WERI-Rb-1 (cell line): ENCODE measurements around the gene SDC3.

Experiments used
- DNase-seq: peaks from one replicate; pipeline ENCODE4 v3.0.0-alpha.2; 2020
- H3K27ac ChIP-seq: fragments of 250-450 bp; sonication (Bioruptor Pico); 2 replicates; pipeline ENCODE4 v1.5.1; 2020; ENCODE audit warnings: mild to moderate bottlenecking, moderate library complexity
- H3K27me3 ChIP-seq: fragments of 250-450 bp; sonication (Bioruptor Pico); 2 replicates; pipeline ENCODE4 v1.5.1; 2021; ENCODE audit warnings: mild to moderate bottlenecking, low read depth, moderate library complexity; ENCODE audit not compliant: insufficient read depth, severe bottlenecking
- H3K36me3 ChIP-seq: fragments of 250-450 bp; sonication (Bioruptor Pico); 2 replicates; pipeline ENCODE4 v1.5.1; 2020; ENCODE audit warnings: mild to moderate bottlenecking, moderate library complexity
- H3K4me3 ChIP-seq: 2 replicates; pipeline ENCODE4 v1.5.1; 2011; ENCODE audit warnings: low read depth, mild to moderate bottlenecking, control low read depth, low read length
- H3K9me3 ChIP-seq: fragments of 250-450 bp; sonication (Bioruptor Pico); 2 replicates; pipeline ENCODE4 v1.5.1; 2021; ENCODE audit warnings: mild to moderate bottlenecking, moderate library complexity; ENCODE audit not compliant: severe bottlenecking
- TF ChIP-seq, protein P1 (sequence below): IDR thresholded peaks from 2 replicates; pipeline ENCODE4 v1.5.1; 2011; ENCODE audit warnings: low read depth, mild to moderate bottlenecking, control low read depth, inconsistent platforms, low read length

The SDC3 gene

GRCh38 chr1:30909365-30910068 lies 959 bp upstream of the SDC3 start:
- Histone ChIP-seq H3K27me3 (no peaks in the 10 kb centered on the region), H3K4me3 (no peak overlapping the region; the same call in 1 of the 2 replicates), H3K9me3 (no peaks in the 10 kb centered on the region), H3K27ac (no peak overlapping the region; the same call in 1 of the 2 replicates), H3K36me3 (no peaks in the 10 kb centered on the region)
- TF ChIP-seq, protein P1, sequence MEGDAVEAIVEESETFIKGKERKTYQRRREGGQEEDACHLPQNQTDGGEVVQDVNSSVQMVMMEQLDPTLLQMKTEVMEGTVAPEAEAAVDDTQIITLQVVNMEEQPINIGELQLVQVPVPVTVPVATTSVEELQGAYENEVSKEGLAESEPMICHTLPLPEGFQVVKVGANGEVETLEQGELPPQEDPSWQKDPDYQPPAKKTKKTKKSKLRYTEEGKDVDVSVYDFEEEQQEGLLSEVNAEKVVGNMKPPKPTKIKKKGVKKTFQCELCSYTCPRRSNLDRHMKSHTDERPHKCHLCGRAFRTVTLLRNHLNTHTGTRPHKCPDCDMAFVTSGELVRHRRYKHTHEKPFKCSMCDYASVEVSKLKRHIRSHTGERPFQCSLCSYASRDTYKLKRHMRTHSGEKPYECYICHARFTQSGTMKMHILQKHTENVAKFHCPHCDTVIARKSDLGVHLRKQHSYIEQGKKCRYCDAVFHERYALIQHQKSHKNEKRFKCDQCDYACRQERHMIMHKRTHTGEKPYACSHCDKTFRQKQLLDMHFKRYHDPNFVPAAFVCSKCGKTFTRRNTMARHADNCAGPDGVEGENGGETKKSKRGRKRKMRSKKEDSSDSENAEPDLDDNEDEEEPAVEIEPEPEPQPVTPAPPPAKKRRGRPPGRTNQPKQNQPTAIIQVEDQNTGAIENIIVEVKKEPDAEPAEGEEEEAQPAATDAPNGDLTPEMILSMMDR, result no peak
- DNase-seq, result peak; percentile 50

DNA sequence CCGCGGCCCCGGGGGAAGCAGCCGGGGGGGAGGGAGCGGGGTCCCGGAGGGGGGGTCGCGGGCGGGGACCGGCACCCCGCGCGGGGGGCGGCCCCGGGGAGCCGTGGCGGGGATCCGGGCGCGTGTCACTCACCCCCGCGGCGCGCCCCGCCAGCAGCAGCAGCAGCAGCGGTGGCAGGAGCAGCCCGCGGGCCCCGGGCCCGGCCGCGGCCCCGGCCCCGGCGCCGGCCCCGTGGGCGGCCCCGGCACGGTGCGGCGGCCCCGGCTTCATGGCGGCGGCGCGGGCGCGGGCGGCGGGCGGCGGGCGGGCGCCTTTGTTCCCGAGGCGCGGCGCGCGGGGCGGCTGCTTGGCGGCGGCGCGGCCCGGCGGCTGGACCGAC lies 252 bp downstream of the SDC3 start:
- Histone ChIP-seq H3K27me3 (no peaks in the 10 kb centered on the region), H3K9me3 (no peaks in the 10 kb centered on the region), H3K4me3 (peak overlapping the region; percentile 37; the same call in 1 of the 2 replicates), H3K27ac (no peak overlapping the region), H3K36me3 (no peaks in the 10 kb centered on the region)
- TF ChIP-seq, protein P1, result no peak
- no peak for DNase-seq

DNA sequence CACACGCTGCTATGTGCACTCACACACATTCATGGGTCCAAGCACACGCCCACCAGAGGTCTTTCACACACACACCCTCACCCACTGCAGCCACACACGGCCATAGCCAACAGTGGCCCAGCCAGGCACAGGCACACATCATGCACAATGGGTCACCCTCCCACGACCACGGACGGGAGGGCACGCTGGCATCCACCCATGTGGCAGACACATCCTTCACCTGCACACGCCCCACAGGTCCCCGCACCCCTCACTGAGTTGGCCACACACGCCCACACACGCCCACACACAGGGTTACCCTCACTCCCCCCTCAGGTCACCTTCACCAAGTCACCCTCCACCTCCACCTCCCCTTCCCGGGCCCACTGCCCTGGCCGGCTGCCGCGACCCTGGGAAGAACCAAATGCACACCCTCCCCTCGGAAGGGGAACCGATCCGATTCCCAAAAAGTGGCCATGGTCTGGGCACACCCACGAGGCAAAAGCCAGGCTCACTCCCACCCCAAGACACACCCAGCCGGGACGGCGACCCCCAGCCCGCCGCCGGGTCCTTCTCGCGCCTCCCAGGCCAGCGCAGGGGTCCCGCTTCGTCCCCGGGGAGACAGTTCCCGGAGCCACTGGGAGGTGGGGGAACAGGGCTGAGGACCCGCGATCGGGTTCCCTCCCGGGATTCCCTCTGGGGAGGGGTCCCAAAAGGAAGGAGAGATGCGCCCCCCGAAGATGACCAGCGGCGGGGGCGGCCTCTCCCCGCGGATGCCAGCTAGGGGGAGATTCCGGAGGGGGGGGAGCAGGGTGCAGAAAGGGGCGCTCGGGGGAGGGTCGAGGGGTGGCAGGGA lies 860 bp downstream of the SDC3 start:
- no peaks in the 10 kb centered on the region for H3K9me3 ChIP-seq
- peak overlapping the region; percentile 37 for H3K4me3 ChIP-seq
- TF ChIP-seq, protein P1, result no peak
- no peaks in the 10 kb centered on the region for H3K27me3 ChIP-seq
- no peak overlapping the region for H3K27ac ChIP-seq
- no peak for DNase-seq
- no peaks in the 10 kb centered on the region for H3K36me3 ChIP-seq

GRCh38 chr1:30906631-30907441 lies 1.7 kb downstream of the SDC3 start:
- no peaks in the 10 kb centered on the region for H3K9me3 ChIP-seq
- H3K4me3 ChIP-seq, result no peak overlapping the region
- TF ChIP-seq, protein P1, result no peak
- H3K27ac ChIP-seq, result no peak overlapping the region
- no peak for DNase-seq
- no peaks in the 10 kb centered on the region for H3K27me3 ChIP-seq
- H3K36me3 ChIP-seq, result no peaks in the 10 kb centered on the region

DNA sequence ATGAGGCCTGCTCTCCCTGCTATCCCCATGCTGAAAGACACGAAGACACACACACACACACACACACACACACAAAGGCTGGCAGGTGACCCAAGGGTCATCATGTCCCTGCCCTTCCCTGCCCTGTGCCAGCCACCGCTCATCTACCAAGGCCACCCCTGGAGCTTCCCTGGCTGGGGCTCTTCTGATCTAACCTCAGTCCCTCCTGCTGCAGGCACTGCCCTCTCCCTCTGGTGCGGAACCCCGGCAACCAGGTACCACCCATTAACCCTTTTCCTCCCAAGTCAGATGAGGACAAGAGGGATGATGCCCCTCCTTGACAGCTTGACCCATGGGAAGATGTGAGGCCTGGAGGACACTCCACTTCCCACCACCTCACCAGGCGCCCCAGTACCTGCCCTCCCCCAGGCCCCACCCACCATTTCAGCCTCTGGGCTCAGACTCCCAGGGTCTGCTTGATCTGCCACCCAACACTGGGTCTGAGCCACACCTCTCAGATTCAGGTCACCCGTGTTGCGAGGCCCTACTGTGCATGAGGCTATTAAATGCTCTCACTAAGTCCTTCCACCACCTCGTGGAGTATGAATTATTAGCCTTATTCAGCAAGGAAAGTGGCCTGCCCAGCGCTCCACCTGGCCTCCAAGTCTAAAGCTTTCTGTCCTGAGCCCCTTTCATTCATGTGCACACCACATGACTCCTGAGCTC lies 2.5 kb downstream of the SDC3 start:
- Histone ChIP-seq H3K27me3 (no peaks in the 10 kb centered on the region), H3K36me3 (no peaks in the 10 kb centered on the region), H3K4me3 (no peak overlapping the region), H3K27ac (no peak overlapping the region), H3K9me3 (no peaks in the 10 kb centered on the region)
- no peak for DNase-seq
- TF ChIP-seq, protein P1, result no peak
